HepG2 (cell line): ENCODE measurements around the gene XPO5. TPM values are rescaled to one million over a fixed set of nuclear protein-coding genes. Genes with fewer than 3 reads are reported as not detected.
A peak's percentile ranks its signal among the peaks of the same experiment; 100 is the strongest.

ENCODE experiments used
- ARID3A ChIP-seq: IDR thresholded peaks from 2 replicates; pipeline ENCODE4 v1.6.1; 2012; ENCODE audit warnings: low read depth, low read length, improper control_type of control experiment
- ATF7-NPFF ChIP-seq: sonication (generic); formaldehyde crosslinking; IDR thresholded peaks from 2 replicates; pipeline ENCODE4 v1.8.1; 2023; ENCODE audit warnings: mild to moderate bottlenecking, low read depth, missing genetic modification reagents, moderate library complexity
- BRD4 ChIP-seq: sonication (generic); formaldehyde crosslinking; IDR thresholded peaks from 2 replicates; pipeline ENCODE4 v1.4.0; 2020; ENCODE audit warnings: missing genetic modification reagents
- CBX1 ChIP-seq: IDR thresholded peaks from one replicate; pipeline ENCODE4 v1.6.1; 2016; ENCODE audit warnings: antibody characterized with exemption, low read depth
- FUBP1 ChIP-seq: sonication (generic); formaldehyde crosslinking; IDR thresholded peaks from 2 replicates; pipeline ENCODE4 v1.5.1; 2020; ENCODE audit warnings: missing genetic modification reagents, mild to moderate bottlenecking, borderline replicate concordance
- HDAC1 ChIP-seq: sonication (generic); formaldehyde crosslinking; IDR thresholded peaks from 2 replicates; pipeline ENCODE4 v1.5.1; 2020; ENCODE audit warnings: mild to moderate bottlenecking, missing genetic modification reagents
- IRF2 ChIP-seq: IDR thresholded peaks from 2 replicates; pipeline ENCODE4 v1.6.1; 2018; ENCODE audit warnings: missing genetic modification reagents, missing compliant biosample characterization
- KLF11 ChIP-seq: IDR thresholded peaks from 2 replicates; pipeline ENCODE4 v1.6.1; 2016; ENCODE audit warnings: missing compliant biosample characterization
- KMT2B ChIP-seq: IDR thresholded peaks from 2 replicates; pipeline ENCODE4 v1.6.1; 2016; ENCODE audit warnings: missing genetic modification reagents, missing compliant biosample characterization
- MTA3 ChIP-seq: sonication (generic); formaldehyde crosslinking; IDR thresholded peaks from 2 replicates; pipeline ENCODE4 v1.4.0; 2020; ENCODE audit warnings: missing genetic modification reagents
- MXD3 ChIP-seq: IDR thresholded peaks from 2 replicates; pipeline ENCODE4 v1.6.1; 2016; ENCODE audit warnings: mild to moderate bottlenecking, missing biosample characterization, missing genetic modification reagents
- SETDB1 ChIP-seq: sonication (generic); formaldehyde crosslinking; IDR thresholded peaks from 2 replicates; pipeline ENCODE4 v1.5.1; 2020; ENCODE audit warnings: missing genetic modification reagents, mild to moderate bottlenecking, borderline replicate concordance
- SIX4 ChIP-seq: sonication (generic); formaldehyde crosslinking; IDR thresholded peaks from 2 replicates; pipeline ENCODE4 v1.4.0; 2020; ENCODE audit warnings: missing genetic modification reagents
- SKIL ChIP-seq: sonication (generic); formaldehyde crosslinking; IDR thresholded peaks from 2 replicates; pipeline ENCODE4 v1.8.0; 2022; ENCODE audit warnings: missing genetic modification reagents, mild to moderate bottlenecking, moderate library complexity, borderline replicate concordance
- SPEN ChIP-seq: sonication (generic); formaldehyde crosslinking; IDR thresholded peaks from 2 replicates; pipeline ENCODE4 v1.5.1; 2020; ENCODE audit warnings: low read depth, mild to moderate bottlenecking, missing genetic modification reagents
- ZBTB10 ChIP-seq: sonication (generic); formaldehyde crosslinking; IDR thresholded peaks from 2 replicates; pipeline ENCODE4 v1.4.0; 2020; ENCODE audit warnings: missing genetic modification reagents, borderline replicate concordance
- ZNF10 ChIP-seq: sonication (generic); formaldehyde crosslinking; IDR thresholded peaks from 2 replicates; pipeline ENCODE4 v1.4.0; 2020; ENCODE audit warnings: mild to moderate bottlenecking, low read depth, missing genetic modification reagents, borderline replicate concordance
- ZNF138 ChIP-seq: sonication (generic); formaldehyde crosslinking; IDR thresholded peaks from 2 replicates; pipeline ENCODE4 v1.5.0; 2020; ENCODE audit warnings: mild to moderate bottlenecking, low read depth, missing genetic modification reagents
- ZNF382 ChIP-seq: sonication (generic); formaldehyde crosslinking; IDR thresholded peaks from 2 replicates; pipeline ENCODE4 v1.5.0; 2020; ENCODE audit warnings: missing genetic modification reagents, mild to moderate bottlenecking, borderline replicate concordance
- ZNF709 ChIP-seq: sonication (generic); formaldehyde crosslinking; IDR thresholded peaks from 2 replicates; pipeline ENCODE4 v1.5.0; 2020; ENCODE audit warnings: mild to moderate bottlenecking, missing genetic modification reagents
- polyA plus RNA-seq, 8 experiments: library from polyadenylated mRNA; depleted of rRNA in 3 of 8; stranded (reverse) in 7 of 8; unstranded in 1 of 8; fragments of >200 nt; fragmentation: Illumina TruSeq in 4 of 8; extraction: Trizol in 4 of 8; gene quantifications; 2 replicates each; pipeline versions ENCODE4 v1.2.1 to v1.2.3, GENCODE V29; 2011 to 2016; ENCODE audit warnings: low read depth in 4 of 8, missing spikeins in 1 of 8, mixed read lengths in 1 of 8; ENCODE audit not compliant: insufficient read depth in 1 of 8
- total RNA-seq, 5 experiments: library from RNA; depleted of rRNA; stranded (reverse); fragments of >200 nt; fragmentation: Illumina TruSeq; extraction: Trizol; gene quantifications; 2 replicates each; pipeline ENCODE4 v1.2.3, GENCODE V29; 2016; ENCODE audit warnings: low read depth in 1 of 5

The XPO5 gene
- total and polyA plus RNA-seq, 2 of the 13 experiments (the other 11 are each of a cell fraction or from before 2014, with no cell fraction given), result 52.2 to 68.0 TPM

- TF ChIP-seq SKIL (CRISPR knock-in tag) (peak; percentile 25; the same call in 1 of the 2 replicates), BRD4 (CRISPR knock-in tag) (peak; percentile 69), SIX4 (CRISPR knock-in tag) (no peak), MTA3 (CRISPR knock-in tag) (no peak), IRF2 (CRISPR knock-in tag) (no peak), ZNF10 (CRISPR knock-in tag) (no peak), KLF11 (CRISPR knock-in tag) (no peak), FUBP1 (no peak), SPEN (CRISPR knock-in tag) (peak; percentile 90), ARID3A (0 out of 2 replicates have a peak, but pooled peaks have one; percentile 18), ZNF138 (0 out of 2 replicates have a peak, but pooled peaks have one; percentile 13), SETDB1 (CRISPR knock-in tag) (no peak), ATF7-NPFF (CRISPR knock-in tag) (peak; percentile 77; the same call in 1 of the 2 replicates), KMT2B (peak; percentile 78), ZBTB10 (CRISPR knock-in tag) (peak; percentile 52; the same call in 1 of the 2 replicates), HDAC1 (CRISPR knock-in tag) (peak; percentile 97), MXD3 (CRISPR knock-in tag) (peak; percentile 51; the same call in 1 of the 2 replicates), ZNF709 (CRISPR knock-in tag) (0 out of 2 replicates have a peak, but pooled peaks have one; percentile 30), ZNF382 (CRISPR knock-in tag) (no peak), CBX1 (peak; percentile 31)
Measured at GRCh38 chr6:43477235-43478007, 98.4 kb downstream of the XPO5 start, which contains the start of gene TJAP1 (continued).
